Stimulated activated CD4-positive, alpha-beta T cell treated with anti-CD3 and anti-CD28 coated beads, Interleukin-2, amount 100 ng/mL, for 24 hours (primary cell): ENCODE measurements around the gene MAST4.

Source experiments
- DNase-seq, 2 donors: peaks; one replicate each; pipeline ENCODE4 v3.0.0-alpha.2; 2020

The MAST4 gene

GRCh38 chr5:67058998-67059743 lies 463.0 kb downstream of the MAST4 start:
- no peak for DNase-seq

DNA sequence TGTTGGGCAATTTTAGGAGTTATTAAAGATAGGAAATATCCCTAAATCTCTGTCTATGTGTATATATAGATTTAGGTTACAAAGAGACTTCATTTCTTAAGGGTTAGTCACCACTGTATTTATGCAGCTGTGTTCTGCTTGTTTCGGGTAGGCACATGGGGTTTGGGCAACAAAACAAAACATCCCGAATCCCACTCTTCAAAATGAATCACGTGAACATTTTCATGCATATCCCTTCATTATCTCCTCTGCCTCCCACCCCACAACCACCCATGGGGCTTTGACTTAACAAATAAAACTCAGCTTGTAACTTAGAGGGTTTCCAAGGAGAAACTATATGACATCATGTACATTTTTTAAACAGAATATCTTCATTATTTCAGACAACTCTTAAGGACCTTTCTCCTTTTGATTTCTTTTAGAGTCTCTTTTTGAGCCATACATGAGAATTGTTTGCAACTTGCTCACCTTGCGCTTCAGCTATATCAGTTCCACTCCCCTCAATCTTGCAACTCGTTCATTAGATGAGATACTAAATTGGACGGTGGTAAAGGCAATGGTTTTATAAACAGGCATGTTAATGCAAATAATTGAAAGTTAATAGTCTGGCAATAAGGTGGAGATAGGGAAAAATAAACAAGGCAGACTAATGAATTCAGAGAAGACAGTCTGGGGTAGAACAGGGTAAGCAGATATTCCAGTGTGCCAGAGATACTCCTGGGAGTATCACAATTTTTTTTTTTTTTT lies 463.7 kb downstream of the MAST4 start:
- DNase-seq = no peak

DNA sequence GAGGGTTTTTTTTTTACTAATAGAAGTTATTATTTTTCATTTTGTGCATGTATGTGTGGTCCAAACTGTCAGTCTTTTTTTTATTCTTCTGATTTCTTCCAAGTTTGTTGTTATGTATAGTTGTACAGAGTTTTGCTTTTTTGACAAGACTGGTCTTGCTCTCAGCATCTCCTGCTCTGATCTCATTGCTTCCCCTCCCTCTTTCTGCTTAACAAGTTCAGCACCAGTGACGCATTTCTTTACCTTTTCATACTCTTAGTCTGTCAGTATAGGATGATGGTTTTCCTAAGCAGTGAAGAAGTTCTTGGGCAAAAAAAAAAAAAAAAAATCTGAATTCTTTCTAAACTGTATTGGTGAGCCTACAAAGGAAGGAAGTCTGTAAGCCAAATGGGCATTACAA lies 465.3 kb downstream of the MAST4 start:
- no peak for DNase-seq

DNA sequence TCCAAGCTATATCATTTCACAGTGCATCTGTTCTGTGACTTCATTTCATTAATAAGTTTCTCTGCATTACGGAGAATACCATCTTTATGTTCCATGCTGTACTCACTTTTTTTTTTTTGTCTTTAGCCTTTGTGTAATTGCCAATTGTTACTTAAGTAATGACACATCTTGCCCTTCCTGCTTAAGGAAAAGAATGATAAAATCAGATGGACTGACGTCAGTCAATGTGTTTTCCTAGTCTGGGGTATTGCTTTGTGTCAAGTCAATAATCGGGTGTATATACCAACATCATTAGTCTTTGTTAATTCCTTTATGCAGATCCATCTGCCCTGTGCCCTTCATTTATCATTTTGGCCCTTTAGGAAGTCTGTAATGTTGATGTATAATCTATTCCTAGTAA lies 466.9 kb downstream of the MAST4 start:
- no peak for DNase-seq

GRCh38 chr5:67063791-67064190 lies 467.6 kb downstream of the MAST4 start:
- no peak for DNase-seq

DNA sequence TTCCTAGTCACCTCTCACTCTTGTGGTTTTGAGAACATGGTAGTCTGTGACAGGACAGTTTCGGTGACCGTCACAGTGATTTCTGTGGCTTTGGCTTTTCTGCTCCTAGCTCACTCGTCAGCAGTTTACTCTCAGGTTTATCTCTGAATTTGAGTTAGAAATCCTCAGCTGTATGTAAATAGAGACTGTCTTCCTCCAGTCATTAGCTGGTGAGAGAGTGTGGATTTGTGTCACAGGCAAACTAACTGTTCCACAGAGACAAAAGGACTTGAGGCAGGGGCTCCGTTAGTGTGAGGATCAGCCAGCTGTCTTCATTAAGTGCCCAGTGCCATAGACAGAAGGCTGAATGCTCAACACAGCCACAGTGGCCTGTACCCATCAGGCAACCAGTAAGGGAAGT lies 469.0 kb downstream of the MAST4 start:
- DNase-seq = peak; percentile 23 to 26

DNA sequence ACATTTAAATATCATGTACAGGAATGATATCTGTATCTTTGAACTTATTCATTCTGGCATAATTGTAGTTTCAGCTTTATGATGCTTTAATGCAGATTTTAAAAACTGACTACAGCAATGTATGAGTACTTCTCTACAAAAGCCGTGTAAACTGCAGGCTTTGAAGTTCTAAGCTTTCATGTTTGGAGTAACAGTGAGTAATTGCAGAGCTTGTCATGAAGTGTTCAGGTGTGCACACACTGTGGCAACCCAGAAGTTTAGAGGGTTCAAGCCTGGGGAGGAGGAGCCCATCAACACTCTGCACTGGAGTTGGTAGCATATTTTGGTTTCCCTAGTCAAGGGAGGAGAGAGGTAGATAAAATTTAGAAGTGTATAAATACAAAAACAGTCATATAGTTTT lies 469.5 kb downstream of the MAST4 start:
- DNase-seq = no peak

DNA sequence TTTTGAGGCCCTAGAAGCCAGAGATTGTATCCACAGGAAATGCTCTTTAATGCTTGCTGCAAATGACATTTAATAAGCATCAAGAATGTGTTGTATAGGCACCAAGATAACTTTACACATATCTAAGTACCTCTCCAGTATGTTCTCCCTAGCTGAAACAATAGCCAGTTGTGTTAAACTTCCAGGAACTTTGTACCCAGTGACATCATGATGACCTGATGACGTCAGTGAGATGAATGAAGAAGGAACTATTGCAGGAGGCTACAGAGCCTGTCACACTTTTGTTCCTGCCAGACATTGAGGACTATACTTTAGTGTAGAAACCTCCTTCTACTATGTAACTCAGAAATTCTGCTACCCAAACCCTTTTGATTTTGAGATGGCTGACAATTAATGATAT lies 470.6 kb downstream of the MAST4 start:
- no peak for DNase-seq

- no peak for DNase-seq
These were observed 477.0 kb downstream of the MAST4 start for GRCh38 chr5:67073045-67073680.

- DNase-seq = no peak
These were observed 481.1 kb downstream of the MAST4 start for GRCh38 chr5:67077296-67077695.

- no peak for DNase-seq
These were observed 485.1 kb downstream of the MAST4 start for GRCh38 chr5:67081261-67081660.

- DNase-seq = no peak
These were observed 486.7 kb downstream of the MAST4 start for GRCh38 chr5:67082941-67083340.

DNA sequence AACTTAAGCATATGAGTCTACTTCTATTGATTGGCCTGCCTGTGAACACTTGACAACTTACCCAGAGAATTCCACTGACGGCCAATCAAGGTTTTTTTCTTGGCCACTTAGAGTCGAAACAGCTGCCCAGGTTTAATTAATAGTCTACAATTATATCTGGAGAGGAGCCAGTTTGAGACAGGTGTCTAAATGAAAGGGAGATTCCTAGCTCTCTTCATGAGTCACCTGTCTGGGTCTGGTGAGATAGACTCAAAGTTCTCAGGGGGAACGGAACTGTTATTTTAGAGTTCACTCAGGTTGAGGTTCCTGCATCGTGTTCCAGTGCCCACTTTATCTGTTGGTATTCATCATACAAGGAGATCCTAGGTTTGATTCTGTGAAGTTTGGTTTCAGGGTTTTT lies 489.4 kb downstream of the MAST4 start:
- DNase-seq = no peak

DNA sequence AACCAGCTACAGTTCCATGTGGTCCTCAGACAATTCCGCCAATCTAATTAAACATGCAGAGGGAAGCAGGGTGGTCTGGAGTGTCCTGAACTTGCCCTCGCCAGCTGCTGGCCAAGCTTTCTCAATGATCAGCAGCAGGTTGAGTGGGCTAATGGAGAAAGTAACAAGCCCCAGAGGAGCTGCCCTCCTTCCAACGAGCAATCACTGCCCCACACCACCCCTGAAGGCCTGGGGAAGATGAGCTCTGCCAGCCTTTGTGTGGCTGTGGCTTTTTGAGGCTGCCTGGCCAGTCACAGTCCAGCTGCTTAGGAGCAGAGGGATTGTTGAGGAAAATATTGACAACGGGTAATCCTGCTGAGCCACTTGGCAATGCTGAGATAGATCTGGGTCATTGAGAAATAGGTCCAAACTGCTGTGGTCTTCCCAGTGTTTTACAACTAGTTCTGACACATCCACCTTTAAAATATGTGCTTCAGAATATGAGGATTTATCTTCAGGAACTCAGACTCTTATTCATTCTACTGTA lies 493.1 kb downstream of the MAST4 start:
- no peak for DNase-seq

DNA sequence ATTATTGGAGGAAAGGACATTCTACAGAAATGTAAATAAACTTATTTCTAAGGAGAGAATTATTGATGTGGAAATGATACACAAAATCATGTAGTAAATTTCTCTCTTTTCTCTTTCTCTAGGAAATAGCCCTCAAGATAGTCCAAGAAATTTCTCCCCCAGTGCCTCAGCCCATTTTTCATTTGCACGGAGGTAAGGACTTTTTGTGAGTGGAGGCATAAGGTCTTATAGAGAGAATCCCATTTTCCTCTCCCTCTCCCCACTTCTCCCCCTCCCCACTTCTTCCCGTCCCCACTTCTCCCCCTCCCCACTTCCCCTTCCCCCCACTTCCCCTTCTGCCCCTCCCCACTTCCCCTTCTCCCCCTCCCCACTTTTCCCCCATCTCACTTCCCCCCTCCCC lies 493.8 kb downstream of the MAST4 start:
- no peak for DNase-seq

GRCh38 chr5:67090593-67090992 lies 494.4 kb downstream of the MAST4 start:
- DNase-seq = no peak

GRCh38 chr5:67092535-67092934 lies 496.3 kb downstream of the MAST4 start:
- DNase-seq = no peak

DNA sequence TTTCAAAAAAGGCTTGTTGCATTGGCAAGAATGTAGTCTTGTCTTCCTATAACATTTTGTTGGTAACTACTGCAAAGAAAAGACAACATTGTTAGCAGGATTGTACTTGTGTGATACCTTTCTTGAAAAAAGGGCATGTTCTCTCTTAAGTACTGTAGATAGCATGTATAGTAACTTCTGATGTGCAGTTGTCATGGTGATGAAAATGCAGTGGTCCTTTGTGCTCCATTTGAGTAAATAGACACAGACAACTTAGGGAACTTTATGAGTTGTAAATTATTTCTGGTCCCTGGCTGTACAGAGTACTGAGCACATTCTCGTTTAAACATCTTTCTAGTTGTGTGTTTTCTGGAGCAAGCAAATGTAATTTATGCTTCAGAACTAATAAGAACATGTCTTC lies 497.1 kb downstream of the MAST4 start:
- no peak for DNase-seq

DNA sequence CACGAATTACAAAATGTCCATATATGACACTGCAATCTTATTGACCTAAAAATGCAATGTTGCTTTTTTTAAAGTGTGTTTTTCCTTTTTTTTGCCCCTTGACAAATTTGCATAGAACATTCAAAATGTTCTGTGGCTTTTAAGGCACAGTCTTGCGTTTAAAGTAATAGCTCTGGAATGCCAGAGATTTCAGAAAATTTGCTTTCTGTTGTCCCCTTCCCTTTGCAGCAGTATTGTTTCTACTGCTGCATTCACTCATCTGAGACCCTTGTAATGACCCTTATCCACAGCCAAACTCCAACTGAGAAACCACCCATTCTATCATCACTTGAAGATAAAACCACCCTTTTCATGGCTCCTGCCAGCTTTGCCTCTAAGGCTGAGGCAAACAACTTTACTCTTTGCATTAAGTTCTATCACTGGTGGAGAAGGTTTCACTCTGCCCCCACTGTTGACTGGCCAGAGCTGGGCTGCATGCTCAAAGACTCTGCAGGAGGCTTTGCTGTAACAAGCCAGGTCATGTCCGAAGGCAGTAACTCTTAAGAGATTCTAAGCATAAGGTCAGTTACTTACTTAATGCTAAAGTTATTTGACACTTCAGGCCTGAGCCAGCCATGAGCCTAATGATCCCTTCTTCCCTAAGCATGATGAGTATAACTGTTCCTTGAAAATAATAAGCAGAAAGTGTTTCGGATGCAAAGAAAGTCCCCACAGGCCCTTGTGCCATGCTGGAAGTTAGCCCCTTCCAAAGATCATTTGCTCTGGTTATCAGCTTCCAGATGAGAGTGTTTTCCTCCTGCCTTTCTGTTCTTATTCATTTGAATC lies 498.5 kb downstream of the MAST4 start:
- no peak for DNase-seq

- DNase-seq = no peak
These were observed 499.4 kb downstream of the MAST4 start for GRCh38 chr5:67095346-67096171.

DNA sequence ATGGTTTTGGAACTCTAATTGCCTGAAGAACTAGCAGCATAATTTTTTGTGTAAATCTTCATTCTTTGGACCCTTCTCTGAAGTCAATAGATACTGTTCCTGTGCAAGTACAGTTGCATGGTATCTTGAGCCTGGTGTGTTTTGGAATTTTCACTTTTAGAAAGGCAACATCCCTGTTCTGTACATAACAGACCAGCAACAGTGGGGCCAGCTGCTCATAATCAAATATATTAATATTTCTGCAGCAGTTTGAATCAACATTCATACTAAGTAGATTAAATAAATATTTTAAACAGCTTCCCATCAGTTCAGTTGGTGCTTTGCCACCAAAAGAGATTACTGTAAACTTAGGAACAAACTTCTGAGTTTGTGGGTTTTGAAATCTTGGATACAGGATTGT lies 502.5 kb downstream of the MAST4 start:
- no peak for DNase-seq

- peak; percentile 7 to 26 for DNase-seq
These were observed 504.1 kb downstream of the MAST4 start for GRCh38 chr5:67100301-67100700.
